Measurements from ENCODE around the gene SLC35A3.

GRCh38 chr1:100037927-100038659 lies 68.3 kb downstream of the SLC35A3 start:
- TF ChIP-seq CTCF (conservative IDR thresholded peaks at IDR 0.05; ENCODE audit: low read length), result no peak
- TF ChIP-seq EZH2phosphoT487 (IDR thresholded peaks at IDR 0.05; ENCODE audit: borderline replicate concordance), result no peak
